Esophagus squamous epithelium (tissue), 5 donors: ENCODE measurements around the gene LRRC10B. TPM values are rescaled to one million over a fixed set of nuclear protein-coding genes. Genes with fewer than 3 reads are reported as not detected.

Experiments
- DNase-seq: peaks from one replicate; lab custom pipeline; 2025; lab: John Stamatoyannopoulos, UW
- H3K27ac ChIP-seq, 4 donors: fragments of 200-600 bp; sonication (generic); one replicate each; pipeline ENCODE4 v1.5.1; 2016 to 2019; ENCODE audit warnings: mild to moderate bottlenecking in 1 of 4
- H3K27me3 ChIP-seq, 4 donors: fragments of 200-600 bp; sonication (generic); 1 replicate in 3 of 4; 2 replicates in 1 of 4; pipeline versions ENCODE4 v1.5.1 to v1.6.0; 2017 to 2021; ENCODE audit warnings: antibody characterized with exemption in 1 of 4
- H3K36me3 ChIP-seq, 3 donors: fragments of 200-600 bp; sonication (generic); one replicate each; pipeline ENCODE4 v1.5.1; 2016 to 2019
- H3K4me1 ChIP-seq, 3 donors: fragments of 200-600 bp; sonication (generic); one replicate each; pipeline ENCODE4 v1.5.1; 2017 to 2019
- H3K4me3 ChIP-seq, 4 donors: fragments of 200-600 bp; sonication (generic); 1 replicate in 3 of 4; 2 replicates in 1 of 4; pipeline ENCODE4 v1.5.1; 2016 to 2019; ENCODE audit warnings: mild to moderate bottlenecking in 2 of 4, moderate library complexity in 1 of 4
- H3K9me3 ChIP-seq, 3 donors: fragments of 200-600 bp; sonication (generic); one replicate each; pipeline ENCODE4 v1.5.1; 2016 to 2019
- CTCF ChIP-seq, 6 experiments: fragments of 450-650 bp in 4 of 6; fragments of 200-600 bp in 2 of 6; sonication (generic) in 2 of 6; IDR thresholded peaks; one replicate each; pipeline ENCODE4 v1.5.1; 2016 to 2019; ENCODE audit warnings: antibody characterized with exemption in 6 of 6, mild to moderate bottlenecking in 4 of 6, moderate library complexity in 4 of 6
- POLR2A ChIP-seq, 4 donors: fragments of 450-650 bp; IDR thresholded peaks; one replicate each; pipeline ENCODE4 v1.6.1; 2017; ENCODE audit warnings: antibody characterized with exemption in 4 of 4, mild to moderate bottlenecking in 4 of 4, moderate library complexity in 3 of 4
- WGBS, 2 donors: methylation state at CpG; one replicate each; pipeline ENCODE4 v1.1.5; 2018; 5-methylcytosine and 5-hydroxymethylcytosine counted together
- intact Hi-C: fragments of 100-400 bp; cut with DNase I; formaldehyde crosslinking; loops from one replicate; pipeline ENCODE4 v1.15.0; 2022
- total RNA-seq, 4 donors: library from RNA; depleted of rRNA; stranded (reverse); fragments of >200 nt; gene quantifications; one replicate each; pipeline ENCODE4 v1.1.0, GENCODE V29; 2016
- donor health status: DM: yes; HTN: yes; CAD: no.

The LRRC10B gene
- total RNA-seq, 4 donors from 2014 or later: 0.76 to 1.3 TPM; not detected in 2

DNA sequence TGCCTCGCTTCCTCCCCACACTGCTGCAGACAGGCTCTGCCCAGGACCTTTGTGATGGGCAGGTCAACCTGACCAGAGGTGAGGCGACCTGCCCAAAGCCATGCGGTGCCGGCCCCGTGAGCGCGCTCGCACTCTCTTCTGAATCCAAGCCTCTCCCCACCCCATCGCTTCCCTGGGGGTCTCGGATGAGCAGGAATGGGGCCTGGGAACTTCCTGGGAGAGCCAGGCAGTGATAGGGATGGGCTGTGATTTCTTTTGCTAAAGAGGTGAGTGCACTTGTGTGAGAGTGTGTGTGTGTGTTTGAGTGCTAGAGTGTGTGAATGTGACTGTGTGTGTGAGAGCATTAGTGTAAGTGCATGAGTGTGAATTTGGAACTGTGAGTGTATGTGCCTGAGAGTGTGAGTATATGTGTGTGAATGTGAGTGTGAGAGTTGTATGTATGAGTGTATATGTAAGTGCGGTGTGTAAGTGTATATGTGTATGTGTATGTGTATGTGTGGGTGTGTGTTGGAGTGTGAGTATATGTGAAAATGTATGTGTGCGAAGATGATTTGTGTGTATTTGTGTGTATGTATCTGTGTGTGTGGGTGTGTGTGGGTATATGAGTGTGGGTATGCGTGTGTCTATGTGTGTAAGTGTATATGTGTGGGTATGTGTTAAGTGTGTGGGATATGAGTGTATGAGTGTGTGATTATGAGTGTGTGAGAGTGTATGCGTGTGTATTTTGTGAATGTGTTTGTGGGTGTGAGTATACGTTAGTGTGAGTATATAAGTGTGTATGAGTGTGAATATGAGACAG, 11.7 kb upstream of the LRRC10B start:
- TF ChIP-seq POLR2A (IDR thresholded peaks at IDR 0.05): no peak
- TF ChIP-seq CTCF (IDR thresholded peaks at IDR 0.05): no peak
- DNase-seq: no peak
- H3K4me3 ChIP-seq: no peak overlapping the region
- peaks cover 0 to 4% (median 0%) of the 10 kb centered on the region in 3 donors for H3K4me1 ChIP-seq
- no peaks in the 10 kb centered on the region for H3K36me3 ChIP-seq
- no peaks in the 10 kb centered on the region for H3K9me3 ChIP-seq
- 93 to 95% methylated on average over 6 to 8 of the region's 15 CpGs for WGBS, 2 donors
- peaks cover 0 to 16% (median 0%) of the 10 kb centered on the region in 4 donors for H3K27me3 ChIP-seq
- intact Hi-C loops: no loop called here
- H3K27ac ChIP-seq: no peak overlapping the region

GRCh38 chr11:61497473-61497872, 11.1 kb upstream of the LRRC10B start:
- H3K9me3 ChIP-seq: no peaks in the 10 kb centered on the region
- no peak for TF ChIP-seq POLR2A (IDR thresholded peaks at IDR 0.05)
- no peak for TF ChIP-seq CTCF (IDR thresholded peaks at IDR 0.05)
- intact Hi-C loops: no loop called here
- WGBS, 2 donors: 76 to 88% methylated on average over 2 of the region's 2 CpGs
- peaks cover 0 to 4% (median 0%) of the 10 kb centered on the region in 3 donors for H3K4me1 ChIP-seq
- no peaks in the 10 kb centered on the region for H3K36me3 ChIP-seq
- no peak overlapping the region for H3K4me3 ChIP-seq
- no peak for DNase-seq
- no peak overlapping the region for H3K27ac ChIP-seq
- peaks cover 0 to 16% (median 0%) of the 10 kb centered on the region in 4 donors for H3K27me3 ChIP-seq

DNA sequence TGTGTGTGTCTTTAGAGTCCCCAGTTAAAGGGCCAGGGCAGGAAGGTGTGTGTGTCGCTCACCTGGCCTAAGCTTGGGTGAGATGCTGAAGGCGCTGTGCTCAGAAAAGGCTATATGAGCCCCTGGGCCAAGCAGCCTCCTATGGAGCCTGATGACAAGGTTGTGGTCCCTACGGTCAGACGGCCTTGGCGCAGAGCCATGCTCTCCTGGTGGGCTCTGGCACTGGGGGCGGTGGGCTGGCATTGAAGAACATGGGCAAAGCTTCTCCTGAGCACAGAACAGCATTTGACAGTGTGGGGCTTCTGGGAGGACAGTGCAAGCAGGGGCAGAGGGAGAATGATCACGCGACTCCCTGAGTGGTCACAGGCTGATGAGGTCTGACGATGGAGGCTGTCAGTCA, 10.7 kb upstream of the LRRC10B start:
- peaks cover 0 to 4% (median 0%) of the 10 kb centered on the region in 3 donors for H3K4me1 ChIP-seq
- TF ChIP-seq POLR2A (IDR thresholded peaks at IDR 0.05) (no peak), CTCF (IDR thresholded peaks at IDR 0.05) (no peak)
- no peaks in the 10 kb centered on the region for H3K36me3 ChIP-seq
- H3K4me3 ChIP-seq: no peak overlapping the region
- peaks cover 0 to 16% (median 0%) of the 10 kb centered on the region in 4 donors for H3K27me3 ChIP-seq
- no peak for DNase-seq
- no peaks in the 10 kb centered on the region for H3K9me3 ChIP-seq
- no peak overlapping the region for H3K27ac ChIP-seq
- intact Hi-C loops: no loop called here
- 68 to 80% methylated on average over 7 to 8 of the region's 9 CpGs for WGBS, 2 donors

GRCh38 chr11:61498767-61499341, 9.7 kb upstream of the LRRC10B start:
- Histone ChIP-seq H3K4me1 (peaks cover 0 to 4% (median 0%) of the 10 kb centered on the region in 3 donors), H3K4me3 (no peak overlapping the region), H3K9me3 (no peaks in the 10 kb centered on the region), H3K36me3 (no peaks in the 10 kb centered on the region), H3K27me3 (peaks cover 0 to 16% (median 0%) of the 10 kb centered on the region in 4 donors), H3K27ac (no peak overlapping the region)
- WGBS, 2 donors: 73 to 85% methylated on average over 7 to 11 of the region's 15 CpGs
- no peak for TF ChIP-seq CTCF (IDR thresholded peaks at IDR 0.05)
- TF ChIP-seq POLR2A (IDR thresholded peaks at IDR 0.05): no peak
- no peak for DNase-seq
- intact Hi-C loops: no loop called here
